Uterus (tissue), 4 donors: ENCODE results near the gene DNASE1. TPM values are rescaled to one million over a fixed set of nuclear protein-coding genes. Genes with fewer than 3 reads are reported as not detected.

Experiments
- DNase-seq, 2 donors: peaks; one replicate each; pipeline ENCODE4 v3.0.0-alpha.2; 2019 to 2020
- H3K27ac ChIP-seq, 2 donors: fragments of 200-600 bp; sonication (generic); 1 replicate in 1 of 2; 2 replicates in 1 of 2; pipeline ENCODE4 v1.5.1; 2016 to 2018
- H3K27me3 ChIP-seq, 2 donors: fragments of 200-600 bp; sonication (generic); one replicate each; pipeline ENCODE4 v1.5.1; 2018 to 2019; ENCODE audit warnings: control low read depth in 1 of 2
- H3K36me3 ChIP-seq, 2 donors: fragments of 200-600 bp; sonication (generic); one replicate each; pipeline ENCODE4 v1.5.1; 2019; ENCODE audit warnings: control low read depth in 1 of 2
- H3K4me1 ChIP-seq, 2 donors: fragments of 200-600 bp; sonication (generic); one replicate each; pipeline ENCODE4 v1.5.1; 2018 to 2019; ENCODE audit warnings: control low read depth in 1 of 2
- H3K4me3 ChIP-seq, 2 donors: fragments of 200-600 bp; sonication (generic); 1 replicate in 1 of 2; 2 replicates in 1 of 2; pipeline ENCODE4 v1.5.1; 2018 to 2019; ENCODE audit warnings: mild to moderate bottlenecking in 1 of 2
- H3K9me3 ChIP-seq, 2 donors: fragments of 200-600 bp; sonication (generic); one replicate each; pipeline ENCODE4 v1.5.1; 2019; ENCODE audit warnings: control low read depth in 1 of 2
- CTCF ChIP-seq, 4 experiments: fragments of 200-600 bp in 2 of 4; fragments of 450-650 bp in 2 of 4; sonication (generic) in 2 of 4; IDR thresholded peaks; one replicate each; pipeline ENCODE4 v1.5.1; 2016 to 2019; ENCODE audit warnings: antibody characterized with exemption in 4 of 4, mild to moderate bottlenecking in 2 of 4, moderate library complexity in 1 of 4
- POLR2A ChIP-seq, 2 donors: fragments of 450-650 bp; IDR thresholded peaks; one replicate each; pipeline ENCODE4 v1.6.1; 2016; ENCODE audit warnings: antibody characterized with exemption in 2 of 2, mild to moderate bottlenecking in 1 of 2, moderate library complexity in 1 of 2
- intact Hi-C: fragments of 100-400 bp; cut with DNase I; formaldehyde crosslinking; loops from one replicate; pipeline ENCODE4 v1.15.1; 2023; ENCODE audit warnings: low total_unique reads
- total RNA-seq, 4 donors: library from RNA; depleted of rRNA in 3 of 4; stranded (reverse); fragments of >200 nt in 3 of 4; gene quantifications; one replicate each; pipeline versions ENCODE4 v1.1.0 to v1.2.4, GENCODE V29; 2014 to 2023
- donor health status: DM: yes; HTN: yes; CAD: no.

Gene DNASE1
- total RNA-seq, 4 donors from 2014 or later, result 3.2 to 34.3 (median 13.8) TPM

GRCh38 chr16:3661311-3661710 is 6.8 kb downstream of the DNASE1 start:
- Histone ChIP-seq H3K4me3 (no peak overlapping the region), H3K4me1 (no peaks in the 10 kb centered on the region), H3K27me3 (no peaks in the 10 kb centered on the region), H3K9me3 (no peaks in the 10 kb centered on the region), H3K36me3 (no peaks in the 10 kb centered on the region), H3K27ac (no peak overlapping the region)
- intact Hi-C loops, result no loop called here
- TF ChIP-seq POLR2A (IDR thresholded peaks at IDR 0.05) (no peak), CTCF (IDR thresholded peaks at IDR 0.05) (no peak)
- DNase-seq, result no peak

GRCh38 chr16:3661922-3662321 is 7.4 kb downstream of the DNASE1 start:
- no peak for DNase-seq
- Histone ChIP-seq H3K4me1 (no peaks in the 10 kb centered on the region), H3K4me3 (no peak overlapping the region), H3K27ac (no peak overlapping the region), H3K27me3 (no peaks in the 10 kb centered on the region), H3K9me3 (no peaks in the 10 kb centered on the region), H3K36me3 (no peaks in the 10 kb centered on the region)
- intact Hi-C loops, result no loop called here
- TF ChIP-seq CTCF (IDR thresholded peaks at IDR 0.05) (no peak), POLR2A (IDR thresholded peaks at IDR 0.05) (no peak)

- no peak for TF ChIP-seq CTCF (IDR thresholded peaks at IDR 0.05)
- no peak overlapping the region for H3K4me3 ChIP-seq
- no peak for DNase-seq
- H3K36me3 ChIP-seq, result no peaks in the 10 kb centered on the region
- H3K9me3 ChIP-seq, result no peaks in the 10 kb centered on the region
- intact Hi-C loops, result no loop called here
- no peaks in the 10 kb centered on the region for H3K4me1 ChIP-seq
- no peaks in the 10 kb centered on the region for H3K27me3 ChIP-seq
- H3K27ac ChIP-seq, result no peak overlapping the region
Observed at GRCh38 chr16:3662601-3663000, 8.1 kb downstream of the DNASE1 start.

- Histone ChIP-seq H3K27ac (no peak overlapping the region), H3K4me3 (no peak overlapping the region), H3K9me3 (no peaks in the 10 kb centered on the region), H3K36me3 (no peaks in the 10 kb centered on the region), H3K4me1 (no peaks in the 10 kb centered on the region), H3K27me3 (no peaks in the 10 kb centered on the region)
- no peak for DNase-seq
- TF ChIP-seq POLR2A (IDR thresholded peaks at IDR 0.05) (no peak), CTCF (IDR thresholded peaks at IDR 0.05) (no peak)
- intact Hi-C loops, result no loop called here
Observed at GRCh38 chr16:3664187-3664896, 9.9 kb downstream of the DNASE1 start.

GRCh38 chr16:3665508-3665907 is 11.0 kb downstream of the DNASE1 start:
- Histone ChIP-seq H3K4me1 (no peaks in the 10 kb centered on the region), H3K27me3 (no peaks in the 10 kb centered on the region), H3K27ac (no peak overlapping the region), H3K36me3 (no peaks in the 10 kb centered on the region), H3K9me3 (no peaks in the 10 kb centered on the region), H3K4me3 (no peak overlapping the region)
- no peak for DNase-seq
- intact Hi-C loops, result no loop called here
- TF ChIP-seq CTCF (IDR thresholded peaks at IDR 0.05) (no peak), POLR2A (IDR thresholded peaks at IDR 0.05) (no peak)
